HepG2 (cell line): ENCODE results near the gene EHD4. TPM values are rescaled to one million over a fixed set of nuclear protein-coding genes. Genes with fewer than 3 reads are reported as not detected.
A peak's percentile ranks its signal among the peaks of the same experiment; 100 is the strongest.

Source experiments
- CAMTA2 ChIP-seq: sonication (generic); formaldehyde crosslinking; IDR thresholded peaks from 2 replicates; pipeline ENCODE4 v1.4.0; 2020; ENCODE audit warnings: mild to moderate bottlenecking, missing genetic modification reagents, borderline replicate concordance
- HMGXB4 ChIP-seq, 2 experiments: sonication (generic) in 1 of 2; formaldehyde crosslinking in 1 of 2; IDR thresholded peaks; 2 replicates each; pipeline versions ENCODE4 v1.4.0 to v1.6.1; 2018 to 2020; ENCODE audit warnings: missing genetic modification reagents in 2 of 2, borderline replicate concordance in 1 of 2, low read depth in 1 of 2, mild to moderate bottlenecking in 1 of 2, missing biosample characterization in 1 of 2
- KLF9 ChIP-seq: IDR thresholded peaks from 2 replicates; pipeline ENCODE4 v1.6.1; 2016; ENCODE audit warnings: low read depth
- SRSF1 ChIP-seq: fragments of 200-400 bp; formaldehyde crosslinking; optimal IDR thresholded peaks from 2 replicates; pipeline ENCODE3; 2017; ENCODE audit warnings: mild to moderate bottlenecking, low read depth, low read length, moderate library complexity
- TBX2 ChIP-seq: sonication (generic); formaldehyde crosslinking; IDR thresholded peaks from 2 replicates; pipeline ENCODE4 v1.5.0; 2020; ENCODE audit warnings: missing genetic modification reagents, mild to moderate bottlenecking, borderline replicate concordance
- TCF7 ChIP-seq: sonication (generic); IDR thresholded peaks from 2 replicates; pipeline ENCODE4 v1.6.1; 2016; ENCODE audit warnings: antibody characterized with exemption, low read depth
- ZBED4 ChIP-seq: sonication (generic); formaldehyde crosslinking; IDR thresholded peaks from 2 replicates; pipeline ENCODE4 v1.4.0; 2020; ENCODE audit warnings: missing genetic modification reagents, borderline replicate concordance
- ZFP37 ChIP-seq: sonication (generic); formaldehyde crosslinking; IDR thresholded peaks from 2 replicates; pipeline ENCODE4 v1.4.0; 2020; ENCODE audit warnings: missing genetic modification reagents, borderline replicate concordance
- ZNF567 ChIP-seq: sonication (generic); formaldehyde crosslinking; IDR thresholded peaks from 2 replicates; pipeline ENCODE4 v1.8.1; 2023; ENCODE audit warnings: mild to moderate bottlenecking, missing genetic modification reagents, borderline replicate concordance
- ZNF574 ChIP-seq: sonication (generic); formaldehyde crosslinking; IDR thresholded peaks from 2 replicates; pipeline ENCODE4 v1.4.0; 2020; ENCODE audit warnings: missing genetic modification reagents
- polyA plus RNA-seq, 8 experiments: library from polyadenylated mRNA; depleted of rRNA in 3 of 8; stranded (reverse) in 7 of 8; unstranded in 1 of 8; fragments of >200 nt; fragmentation: Illumina TruSeq in 4 of 8; extraction: Trizol in 4 of 8; gene quantifications; 2 replicates each; pipeline versions ENCODE4 v1.2.1 to v1.2.3, GENCODE V29; 2011 to 2016; ENCODE audit warnings: low read depth in 4 of 8, missing spikeins in 1 of 8, mixed read lengths in 1 of 8; ENCODE audit not compliant: insufficient read depth in 1 of 8
- total RNA-seq, 5 experiments: library from RNA; depleted of rRNA; stranded (reverse); fragments of >200 nt; fragmentation: Illumina TruSeq; extraction: Trizol; gene quantifications; 2 replicates each; pipeline ENCODE4 v1.2.3, GENCODE V29; 2016; ENCODE audit warnings: low read depth in 1 of 5
- TF ChIP-seq, protein P1 (sequence below): sonication (generic); formaldehyde crosslinking; IDR thresholded peaks from 2 replicates; pipeline ENCODE4 v1.4.0; 2020; ENCODE audit warnings: missing genetic modification reagents

EHD4 gene
- total and polyA plus RNA-seq, 2 of the 13 experiments (the other 11 are each of a cell fraction or from before 2014, with no cell fraction given), result 3.1 to 4.8 TPM

DNA sequence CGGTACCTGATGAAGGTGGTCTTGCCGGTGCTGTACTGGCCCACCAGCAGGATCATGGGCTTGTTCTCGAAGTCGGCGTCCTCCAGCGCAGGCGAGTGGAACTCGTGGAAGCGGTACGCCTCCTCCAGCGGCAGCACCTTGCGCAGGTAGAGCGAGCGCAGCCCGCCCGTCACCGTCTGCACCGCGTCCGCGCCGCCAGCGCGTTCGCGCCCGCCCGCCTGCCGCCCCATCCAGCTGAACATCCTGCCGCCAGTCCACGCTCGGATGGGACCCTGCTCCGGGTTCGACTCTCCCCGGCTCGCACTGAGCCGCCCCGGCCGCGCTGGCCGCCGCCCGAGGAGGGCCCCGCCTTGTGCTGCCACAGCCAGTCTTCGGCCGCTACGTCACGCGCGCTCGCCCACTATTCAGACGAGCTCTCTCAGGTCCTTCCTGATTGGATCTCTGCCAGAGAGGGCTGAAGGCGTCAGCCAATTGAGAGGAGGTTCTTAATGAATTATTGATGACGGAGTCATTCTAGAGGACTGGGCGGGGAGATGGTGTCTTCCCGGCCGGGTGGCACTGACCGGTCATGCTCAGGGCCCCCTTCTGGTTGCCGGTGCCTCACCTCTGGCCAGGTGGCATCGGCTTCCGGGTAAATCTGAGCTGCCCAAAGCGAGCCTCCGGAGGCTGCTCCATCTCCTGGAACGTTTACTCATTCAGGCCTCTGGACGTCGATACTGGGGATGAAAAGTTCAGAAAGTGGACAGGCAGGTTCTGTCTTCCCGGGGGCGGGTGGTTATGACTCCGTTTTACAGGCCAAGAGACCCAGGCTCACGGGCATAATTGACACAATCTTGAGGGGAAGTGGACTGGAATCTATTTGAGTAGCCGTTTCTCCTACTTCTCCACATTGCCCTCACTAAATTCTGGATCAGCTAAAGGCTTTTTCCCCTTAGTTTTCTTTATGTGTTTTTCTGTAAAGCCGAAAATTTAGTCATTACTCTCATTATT, at the start of gene EHD4 (continued):
- TF ChIP-seq, protein P1, sequence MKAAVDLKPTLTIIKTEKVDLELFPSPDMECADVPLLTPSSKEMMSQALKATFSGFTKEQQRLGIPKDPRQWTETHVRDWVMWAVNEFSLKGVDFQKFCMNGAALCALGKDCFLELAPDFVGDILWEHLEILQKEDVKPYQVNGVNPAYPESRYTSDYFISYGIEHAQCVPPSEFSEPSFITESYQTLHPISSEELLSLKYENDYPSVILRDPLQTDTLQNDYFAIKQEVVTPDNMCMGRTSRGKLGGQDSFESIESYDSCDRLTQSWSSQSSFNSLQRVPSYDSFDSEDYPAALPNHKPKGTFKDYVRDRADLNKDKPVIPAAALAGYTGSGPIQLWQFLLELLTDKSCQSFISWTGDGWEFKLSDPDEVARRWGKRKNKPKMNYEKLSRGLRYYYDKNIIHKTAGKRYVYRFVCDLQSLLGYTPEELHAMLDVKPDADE (CRISPR knock-in tag), result no peak
- TF ChIP-seq SRSF1 (no peak), ZFP37 (CRISPR knock-in tag) (no peak), KLF9 (CRISPR knock-in tag) (no peak), ZNF574 (CRISPR knock-in tag) (peak; percentile 56), TCF7 (no peak), HMGXB4 (CRISPR knock-in tag; IDR thresholded peaks at IDR 0.05; ENCODE audit: borderline replicate concordance in 1 of 2, low read depth in 1 of 2) (peak; percentile 42 to 69; a peak in 2 of 4 replicates), TBX2 (CRISPR knock-in tag) (peak; percentile 35; the same call in 1 of the 2 replicates), ZBED4 (CRISPR knock-in tag) (0 out of 2 replicates have a peak, but pooled peaks have one; percentile 18), ZNF567 (CRISPR knock-in tag) (no peak), CAMTA2 (CRISPR knock-in tag) (peak; percentile 34; the same call in 1 of the 2 replicates)
